Measurements from ENCODE around the gene NPM3. TPM values are rescaled to one million over a fixed set of nuclear protein-coding genes. Genes with fewer than 3 reads are reported as not detected.

Gene NPM3
- total RNA-seq, 4 donors from 2014 or later = 13.3 to 60.5 (median 31.1) TPM

DNA sequence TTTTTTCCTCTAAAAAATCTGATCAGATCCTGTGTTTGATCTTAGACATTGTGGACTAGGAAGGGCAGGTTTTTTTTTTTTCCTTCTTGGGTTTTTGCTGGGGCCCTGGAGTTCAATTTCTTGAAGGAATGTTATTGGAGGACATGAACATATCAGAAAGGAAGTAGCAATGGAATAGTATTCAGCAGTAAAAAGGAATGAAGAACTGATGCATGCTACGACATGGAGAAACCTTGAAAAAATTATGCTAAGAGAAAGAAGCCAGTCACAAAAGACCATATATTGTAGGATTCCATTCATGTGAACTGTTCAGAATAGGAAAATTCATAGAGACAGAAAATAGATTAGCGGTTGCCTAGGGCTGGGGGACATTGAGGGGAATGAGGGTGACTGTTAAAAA is 41.3 kb downstream of the NPM3 start:
- H3K27me3 ChIP-seq = peaks cover 17% of the 10 kb centered on the region
- 48% methylated on average over 2 of the region's 2 CpGs for WGBS
- H3K9me3 ChIP-seq = no peaks in the 10 kb centered on the region
- H3K4me1 ChIP-seq = no peaks in the 10 kb centered on the region
- H3K27ac ChIP-seq = no peak overlapping the region
- TF ChIP-seq CTCF (IDR thresholded peaks at IDR 0.05) (no peak), EP300 (IDR thresholded peaks at IDR 0.05) (no peak), POLR2AphosphoS5 (IDR thresholded peaks at IDR 0.05) (no peak), POLR2A (IDR thresholded peaks at IDR 0.05) (no peak)
- no peak overlapping the region for H3K4me3 ChIP-seq
- DNase-seq (ENCODE audit: low spot score in 2 of 2) = no peak
- H3K36me3 ChIP-seq = no peaks in the 10 kb centered on the region

GRCh38 chr10:101736666-101737065 is 46.6 kb downstream of the NPM3 start:
- DNase-seq (ENCODE audit: low spot score in 2 of 2) = no peak
- no peak for TF ChIP-seq EP300 (IDR thresholded peaks at IDR 0.05)
- no peak for TF ChIP-seq CTCF (IDR thresholded peaks at IDR 0.05)
- TF ChIP-seq POLR2A (IDR thresholded peaks at IDR 0.05) = no peak
- no peak for TF ChIP-seq POLR2AphosphoS5 (IDR thresholded peaks at IDR 0.05)
- WGBS = 81% methylated on average over 3 of the region's 3 CpGs

DNA sequence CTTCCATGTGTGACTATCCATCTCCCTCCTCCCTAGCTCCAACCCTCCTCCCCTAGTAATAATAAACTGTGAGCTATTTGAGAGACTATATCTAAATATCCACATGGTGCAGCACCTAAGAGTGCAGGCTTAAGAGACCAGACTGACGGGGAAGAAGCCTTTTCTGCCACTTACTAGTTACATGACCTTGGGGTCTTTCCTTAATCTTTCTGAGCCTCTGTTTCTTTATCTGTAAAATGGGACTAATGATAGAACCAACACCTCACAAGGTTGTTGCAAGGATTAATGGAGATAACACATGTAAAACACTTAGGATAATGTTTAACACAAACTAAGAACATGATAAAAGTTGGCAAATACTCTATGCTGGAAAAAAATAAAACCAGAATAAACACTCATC is 51.1 kb downstream of the NPM3 start:
- no peak overlapping the region for H3K4me3 ChIP-seq
- no peaks in the 10 kb centered on the region for H3K9me3 ChIP-seq
- H3K27ac ChIP-seq = no peak overlapping the region
- TF ChIP-seq POLR2AphosphoS5 (IDR thresholded peaks at IDR 0.05) (no peak), EP300 (IDR thresholded peaks at IDR 0.05) (no peak), CTCF (IDR thresholded peaks at IDR 0.05) (no peak), POLR2A (IDR thresholded peaks at IDR 0.05) (no peak)
- no peaks in the 10 kb centered on the region for H3K4me1 ChIP-seq
- 70% methylated on average over 1 of the region's 1 CpG for WGBS
- no peaks in the 10 kb centered on the region for H3K27me3 ChIP-seq
- no peak for DNase-seq (ENCODE audit: low spot score in 2 of 2)
- H3K36me3 ChIP-seq = no peaks in the 10 kb centered on the region

More at GRCh38 chr10:101736666-101737065, 46.6 kb downstream of the NPM3 start:
- Histone ChIP-seq H3K27me3 (peaks cover 11% of the 10 kb centered on the region), H3K27ac (no peak overlapping the region), H3K4me1 (no peaks in the 10 kb centered on the region), H3K4me3 (no peak overlapping the region), H3K36me3 (no peaks in the 10 kb centered on the region), H3K9me3 (no peaks in the 10 kb centered on the region)

Other genes with a start within 250 kb of the NPM3 start
- 10 to 100 TPM; 13.5 to 32.3 (median 20.6) TPM for gene POLL, start 195.2 kb downstream of the NPM3 start, total RNA-seq
- 10 to 100 TPM in 3 of 4 donors, 1 to 10 TPM in 1; 9.3 to 14.4 (median 11.5) TPM for gene DPCD, start 195.1 kb downstream of the NPM3 start, total RNA-seq
- gene FBXW4, start 88.3 kb downstream of the NPM3 start, total RNA-seq = 10 to 100 TPM; 48.2 to 83.6 (median 71.3) TPM
- gene FGF8, start 7.3 kb downstream of the NPM3 start, total RNA-seq = not detected
- gene OGA, start 35.0 kb upstream of the NPM3 start, total RNA-seq = 100 to 1,000 TPM in 3 of 4 donors, 10 to 100 TPM in 1; 90.2 to 423 (median 131) TPM
- 10 to 100 TPM in 1 of 4 donors, 1 to 10 TPM in 3; 1.3 to 20.3 (median 4.8) TPM for gene KCNIP2, start 60.4 kb upstream of the NPM3 start, total RNA-seq

Data from suprapubic skin (tissue), 4 donors.